HAP-1 (cell line): ENCODE data around the gene CERS4.
"Not testable (repeated sequence)": the region's sequence is repeated elsewhere in the genome, so short reads cannot be mapped to it uniquely, and the experiment has no call there.

Experiments used
- DNase-seq, 2 experiments: peaks; one replicate each; pipeline ENCODE4 v3.0.0-alpha.2; 2016 to 2020; ENCODE audit warnings: low spot score in 2 of 2
- H3K27me3 ChIP-seq: fragments of 250-450 bp; sonication (Bioruptor Pico); 2 replicates; pipeline ENCODE4 v1.5.1; 2020; ENCODE audit warnings: low read depth, mild to moderate bottlenecking, moderate library complexity
- H3K36me3 ChIP-seq: fragments of 250-450 bp; sonication (Bioruptor Pico); replicated peaks from 2 replicates; pipeline ENCODE4 v1.5.1; 2020; ENCODE audit warnings: mild to moderate bottlenecking
- H3K4me1 ChIP-seq: fragments of 250-450 bp; sonication (Bioruptor Pico); 2 replicates; pipeline ENCODE4 v1.5.1; 2020; ENCODE audit warnings: mild to moderate bottlenecking
- H3K4me3 ChIP-seq: fragments of 250-450 bp; sonication (Bioruptor Pico); 2 replicates; pipeline ENCODE4 v1.5.1; 2020; ENCODE audit warnings: mild to moderate bottlenecking, moderate library complexity
- H3K9me3 ChIP-seq: fragments of 250-450 bp; sonication (Bioruptor Pico); 2 replicates; pipeline ENCODE4 v1.5.1; 2020; ENCODE audit warnings: mild to moderate bottlenecking, moderate library complexity
- in situ Hi-C: fragments of 300-500 bp; cut with MboI; formaldehyde crosslinking; loops from 3 replicates; pipeline ENCODE4 v1.14.3; 2020; ENCODE audit warnings: low sequenced_read_pairs, inconsistent platforms, mixed read lengths

CERS4 gene

DNA sequence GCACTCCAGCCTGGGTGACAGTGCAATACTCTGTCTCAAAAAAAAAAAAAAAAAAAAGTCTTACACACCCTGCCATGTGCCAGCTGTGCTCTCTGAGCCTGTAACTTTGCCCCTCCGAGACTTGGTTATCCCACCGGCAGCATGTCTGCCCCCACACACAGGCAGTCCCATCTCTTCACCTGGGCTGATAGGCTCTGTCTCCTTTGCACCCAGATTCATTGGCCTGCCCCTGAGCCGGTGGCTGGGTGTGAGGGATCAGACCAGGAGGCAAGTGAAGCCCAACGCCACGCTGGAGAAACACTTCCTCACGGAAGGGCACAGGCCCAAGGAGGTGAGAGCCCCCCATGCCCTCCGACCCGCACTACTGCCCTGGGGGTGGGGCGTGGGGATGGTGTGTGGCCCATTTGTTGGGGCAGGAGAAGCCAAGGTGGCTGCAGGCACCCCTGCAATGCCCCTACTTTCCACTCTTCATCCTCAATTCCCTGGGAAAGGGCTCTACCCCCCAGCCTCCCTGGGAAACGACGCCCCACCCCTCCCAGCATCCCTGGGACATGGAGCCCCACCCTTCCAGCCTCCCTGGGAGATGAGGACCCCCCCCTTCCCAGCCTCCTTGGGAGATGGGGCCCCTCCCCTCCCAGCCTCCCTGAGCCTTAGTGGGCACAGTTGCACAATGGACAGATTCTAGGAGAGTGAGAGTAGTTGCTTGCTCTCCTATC, 45.3 kb downstream of the CERS4 start:
- peaks cover 18% of the 10 kb centered on the region for H3K36me3 ChIP-seq
- no peaks in the 10 kb centered on the region for H3K27me3 ChIP-seq
- no peak for DNase-seq
- no peaks in the 10 kb centered on the region for H3K9me3 ChIP-seq
- H3K4me3 ChIP-seq: no peak overlapping the region
- H3K4me1 ChIP-seq: no peaks in the 10 kb centered on the region
- in situ Hi-C loops: loop anchor here (5.0 to 10.0 kb wide), 2 partner anchors 97 to 310 kb away; partner anchors contain the start of gene TIMM44

DNA sequence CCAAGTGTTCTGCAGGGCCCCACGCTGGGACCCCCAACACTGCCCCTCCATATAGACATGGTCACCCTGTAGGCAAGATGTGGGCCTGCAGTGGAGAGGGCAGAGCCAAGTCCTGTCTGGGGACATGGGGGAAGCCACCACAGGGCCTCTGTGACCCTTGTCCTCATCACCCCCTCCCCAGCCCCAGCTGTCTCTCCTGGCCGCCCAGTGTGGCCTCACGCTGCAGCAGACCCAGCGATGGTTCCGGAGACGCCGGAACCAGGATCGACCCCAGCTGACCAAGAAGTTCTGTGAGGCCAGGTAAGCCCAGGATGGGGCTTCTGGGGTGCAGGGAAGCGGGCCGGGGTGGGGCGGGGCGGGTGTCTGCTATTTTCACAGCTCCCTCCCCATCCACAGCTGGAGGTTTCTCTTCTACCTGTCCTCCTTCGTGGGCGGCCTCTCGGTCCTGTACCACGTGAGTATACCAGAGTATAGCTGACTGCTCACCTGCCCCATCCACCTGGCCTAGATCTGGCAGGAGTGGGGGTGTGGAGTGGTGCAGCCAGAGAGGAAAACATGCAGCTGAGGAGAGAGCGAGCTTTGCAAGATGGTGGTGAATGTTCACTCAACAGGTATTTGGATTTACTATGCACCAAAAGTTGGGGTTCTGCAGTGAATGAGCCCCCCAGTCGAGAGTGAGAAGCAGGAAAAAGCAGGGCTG, 46.4 kb downstream of the CERS4 start:
- Histone ChIP-seq H3K4me3 (no peak overlapping the region), H3K4me1 (no peaks in the 10 kb centered on the region), H3K27me3 (no peaks in the 10 kb centered on the region), H3K36me3 (peaks cover 18% of the 10 kb centered on the region), H3K9me3 (no peaks in the 10 kb centered on the region)
- in situ Hi-C loops: loop anchor here (10.0 kb wide), 1 partner anchor 311 kb away; the partner anchor contains the start of gene TIMM44
- no peak for DNase-seq

GRCh38 chr19:8256276-8257051, 47.3 kb downstream of the CERS4 start:
- Histone ChIP-seq H3K4me1 (no peaks in the 10 kb centered on the region), H3K27me3 (no peaks in the 10 kb centered on the region), H3K4me3 (no peak overlapping the region), H3K36me3 (peaks cover 18% of the 10 kb centered on the region), H3K9me3 (no peaks in the 10 kb centered on the region)
- no peak for DNase-seq
- in situ Hi-C loops: loop anchor here (10.0 kb wide), 1 partner anchor 312 kb away; the partner anchor contains the start of gene TIMM44

- peaks cover 18% of the 10 kb centered on the region for H3K36me3 ChIP-seq
- no peaks in the 10 kb centered on the region for H3K4me1 ChIP-seq
- H3K4me3 ChIP-seq: no peak overlapping the region
- in situ Hi-C loops: loop anchor here (10.0 kb wide), 1 partner anchor 312 kb away; the partner anchor contains the start of gene TIMM44
- H3K9me3 ChIP-seq: no peaks in the 10 kb centered on the region
- H3K27me3 ChIP-seq: no peaks in the 10 kb centered on the region
- no peak for DNase-seq
These were observed 47.9 kb downstream of the CERS4 start for GRCh38 chr19:8257052-8257443.

DNA sequence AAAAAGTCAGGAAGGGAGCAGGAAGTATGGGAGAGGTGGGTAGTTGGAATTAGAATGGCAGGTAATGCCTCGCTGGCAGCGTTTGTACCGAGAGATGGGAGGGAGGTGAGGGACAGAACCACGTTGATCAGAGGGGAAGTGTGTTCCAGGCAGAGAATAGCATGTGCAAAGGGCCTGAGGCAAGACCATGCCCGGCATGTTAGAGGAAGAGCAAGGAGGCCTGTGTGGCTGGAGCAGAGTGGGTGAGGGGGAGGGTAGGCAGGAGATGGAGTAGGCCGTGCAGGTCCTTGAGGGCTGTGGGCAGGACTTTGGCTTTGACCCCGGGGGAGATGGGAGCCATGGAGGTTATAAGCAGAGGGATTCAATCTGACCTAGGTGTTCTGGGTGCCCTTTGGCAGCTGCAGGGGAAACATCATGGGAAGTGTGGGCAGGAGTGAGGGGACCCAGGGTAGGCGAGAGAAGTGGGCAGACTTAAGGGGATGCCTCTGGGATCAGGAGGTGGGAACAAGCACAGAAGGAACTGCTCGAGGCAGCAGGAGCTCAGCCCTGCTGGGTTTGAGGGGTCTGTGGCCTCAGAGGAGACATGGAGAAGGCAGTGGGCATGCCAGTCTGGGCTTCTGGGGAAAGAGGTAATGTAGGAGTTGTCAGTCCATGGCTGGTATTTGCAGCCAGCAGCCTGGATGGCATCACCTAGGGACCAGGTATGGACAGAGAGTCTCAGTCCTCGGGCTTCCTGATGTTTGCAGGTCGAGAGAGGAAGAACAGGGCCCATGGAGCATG, 50.2 kb downstream of the CERS4 start:
- Histone ChIP-seq H3K36me3 (peaks cover 18% of the 10 kb centered on the region), H3K27me3 (no peaks in the 10 kb centered on the region), H3K4me1 (no peaks in the 10 kb centered on the region), H3K4me3 (no peak overlapping the region), H3K9me3 (no peaks in the 10 kb centered on the region)
- DNase-seq: no peak
- in situ Hi-C loops: loop anchor here (10.0 kb wide), 1 partner anchor 315 kb away; the partner anchor contains the start of gene TIMM44

- in situ Hi-C loops: loop anchor here (10.0 kb wide), 1 partner anchor 315 kb away; the partner anchor contains the start of gene TIMM44
- no peak overlapping the region for H3K4me3 ChIP-seq
- H3K36me3 ChIP-seq: peaks cover 18% of the 10 kb centered on the region
- H3K4me1 ChIP-seq: no peaks in the 10 kb centered on the region; the same call in 1 of the 2 replicates
- no peaks in the 10 kb centered on the region for H3K9me3 ChIP-seq
- H3K27me3 ChIP-seq: no peaks in the 10 kb centered on the region
- DNase-seq: no peak
These were observed 50.7 kb downstream of the CERS4 start for GRCh38 chr19:8259922-8260247.

GRCh38 chr19:8261347-8261746, 52.2 kb downstream of the CERS4 start:
- H3K4me1 ChIP-seq: no peaks in the 10 kb centered on the region; the same call in 1 of the 2 replicates
- no peaks in the 10 kb centered on the region for H3K9me3 ChIP-seq
- in situ Hi-C loops: no loop called here
- H3K4me3 ChIP-seq: no peak overlapping the region
- no peaks in the 10 kb centered on the region for H3K27me3 ChIP-seq
- peaks cover 11% of the 10 kb centered on the region for H3K36me3 ChIP-seq
- DNase-seq: no peak

GRCh38 chr19:8261881-8262280, 52.7 kb downstream of the CERS4 start:
- H3K27me3 ChIP-seq: no peaks in the 10 kb centered on the region
- H3K9me3 ChIP-seq: no peaks in the 10 kb centered on the region
- no peaks in the 10 kb centered on the region; the same call in 1 of the 2 replicates for H3K4me1 ChIP-seq
- in situ Hi-C loops: no loop called here
- H3K36me3 ChIP-seq: peaks cover 8% of the 10 kb centered on the region
- no peak for DNase-seq
- H3K4me3 ChIP-seq: no peak overlapping the region

GRCh38 chr19:8262431-8262830, 53.3 kb downstream of the CERS4 start:
- Histone ChIP-seq H3K36me3 (peaks cover 5% of the 10 kb centered on the region; the same call in 1 of the 2 replicates), H3K9me3 (no peaks in the 10 kb centered on the region), H3K27me3 (no peaks in the 10 kb centered on the region), H3K4me3 (no peak overlapping the region), H3K4me1 (no peaks in the 10 kb centered on the region; the same call in 1 of the 2 replicates)
- DNase-seq: peak in 1 of 2 experiments; percentile 3
- in situ Hi-C loops: no loop called here

- H3K27me3 ChIP-seq, H3K9me3 ChIP-seq, H3K4me3 ChIP-seq, in situ Hi-C loops, H3K4me1 ChIP-seq, H3K36me3 ChIP-seq: not testable (repeated sequence)
- DNase-seq: peak in 1 of 2 experiments; percentile 2
These were observed 55.1 kb downstream of the CERS4 start for GRCh38 chr19:8264248-8264647.

- Histone ChIP-seq H3K9me3 (no peaks in the 10 kb centered on the region), H3K27me3 (no peaks in the 10 kb centered on the region), H3K4me1 (peaks cover 4% of the 10 kb centered on the region), H3K36me3 (no peaks in the 10 kb centered on the region), H3K4me3 (no peak overlapping the region)
- DNase-seq: no peak
- in situ Hi-C loops: no loop called here
These were observed 56.7 kb downstream of the CERS4 start for GRCh38 chr19:8265872-8266271.

GRCh38 chr19:8269724-8270123, 60.6 kb downstream of the CERS4 start:
- Histone ChIP-seq H3K36me3 (no peaks in the 10 kb centered on the region), H3K9me3 (no peaks in the 10 kb centered on the region), H3K4me1 (peaks cover 4% of the 10 kb centered on the region), H3K4me3 (no peak overlapping the region), H3K27me3 (no peaks in the 10 kb centered on the region)
- DNase-seq: no peak
- in situ Hi-C loops: no loop called here

GRCh38 chr19:8276508-8276907, 67.3 kb downstream of the CERS4 start:
- H3K4me3 ChIP-seq, H3K4me1 ChIP-seq, H3K27me3 ChIP-seq, in situ Hi-C loops, H3K9me3 ChIP-seq, H3K36me3 ChIP-seq, DNase-seq: not testable (repeated sequence)
